Stomach (tissue), 9 donors: ENCODE measurements around the gene RPS6KA1. TPM values are rescaled to one million over a fixed set of nuclear protein-coding genes. Genes with fewer than 3 reads are reported as not detected.

Experiments used
- DNase-seq, 2 donors: peaks; one replicate each; pipeline versions ENCODE4 v3.0.0 to v3.0.0-alpha.2; 2013 to 2019
- H3K27ac ChIP-seq, 5 donors: fragments of 200-600 bp in 4 of 5; sonication (generic) in 4 of 5; one replicate each; pipeline ENCODE4 v1.5.1; 2013 to 2019; ENCODE audit warnings: mild to moderate bottlenecking in 1 of 5, moderate library complexity in 1 of 5
- H3K27me3 ChIP-seq, 3 donors: fragments of 200-600 bp; sonication (generic); one replicate each; pipeline ENCODE4 v1.5.1; 2017 to 2019; ENCODE audit warnings: mixed run types in 1 of 3
- H3K36me3 ChIP-seq, 4 donors: fragments of 200-600 bp; sonication (generic); 1 replicate in 3 of 4; 2 replicates in 1 of 4; pipeline ENCODE4 v1.5.1; 2016 to 2019
- H3K4me1 ChIP-seq, 4 donors: fragments of 200-600 bp; sonication (generic); one replicate each; pipeline ENCODE4 v1.5.1; 2016 to 2019
- H3K4me3 ChIP-seq, 4 donors: fragments of 200-600 bp; sonication (generic) in 3 of 4; one replicate each; pipeline ENCODE4 v1.5.1; 2016 to 2019; ENCODE audit warnings: mild to moderate bottlenecking in 1 of 4
- H3K9me3 ChIP-seq, 4 donors: fragments of 200-600 bp; sonication (generic); one replicate each; pipeline ENCODE4 v1.5.1; 2016 to 2019
- CTCF ChIP-seq, 7 experiments: fragments of 450-650 bp in 4 of 7; fragments of 200-600 bp in 3 of 7; sonication (generic) in 3 of 7; IDR thresholded peaks; one replicate each; pipeline ENCODE4 v1.5.1; 2016 to 2019; ENCODE audit warnings: antibody characterized with exemption in 7 of 7, control low read depth in 2 of 7, mild to moderate bottlenecking in 1 of 7
- EP300 ChIP-seq: sonication (generic); formaldehyde crosslinking; IDR thresholded peaks from one replicate; pipeline ENCODE4 v1.6.1; 2017; ENCODE audit warnings: antibody characterized with exemption
- POLR2A ChIP-seq, 4 donors: fragments of 450-650 bp; IDR thresholded peaks; one replicate each; pipeline ENCODE4 v1.6.1; 2016; ENCODE audit warnings: antibody characterized with exemption in 4 of 4, control low read depth in 2 of 4, mild to moderate bottlenecking in 1 of 4, moderate library complexity in 1 of 4
- POLR2AphosphoS5 ChIP-seq, 3 donors: sonication (generic); formaldehyde crosslinking; IDR thresholded peaks; one replicate each; pipeline ENCODE4 v1.6.1; 2016; ENCODE audit warnings: antibody characterized with exemption in 3 of 3
- WGBS, 5 donors: extraction: QIAGEN DNeasy Blood & Tissue Kit in 3 of 5; methylation state at CpG; one replicate each; pipeline versions ENCODE4 v1.1.5 to v1.1.7; 2013 to 2018; 5-methylcytosine and 5-hydroxymethylcytosine counted together
- intact Hi-C: fragments of 100-400 bp; cut with DNase I; formaldehyde crosslinking; loops from one replicate; pipeline ENCODE4 v1.15.1; 2023; ENCODE audit warnings: low total_unique reads
- polyA plus RNA-seq, 3 donors: library from polyadenylated mRNA; stranded (reverse); fragments of 200-250 nt; gene quantifications; one replicate each; pipeline ENCODE4 v1.2.3, GENCODE V29; 2013
- total RNA-seq, 5 donors: library from RNA; depleted of rRNA; stranded (reverse); fragments of >200 nt; gene quantifications; one replicate each; pipeline versions ENCODE4 v1.1.0 to v1.2.3, GENCODE V29; 2014 to 2016
- donor health status: healthy with polysubstance abuse.
- donor health status: Bipolar disorder and iron deficiency.
- donor health status: healthy.

Gene RPS6KA1
- total and polyA plus RNA-seq, 8 donors, result 15.2 to 769 (median 34.9) TPM

- H3K4me1 ChIP-seq, result peaks cover 0 to 11% (median 0%) of the 10 kb centered on the region in 4 donors
- no peaks in the 10 kb centered on the region for H3K27me3 ChIP-seq
- intact Hi-C loops, result no loop called here
- no peak for DNase-seq
- H3K4me3 ChIP-seq, result no peak overlapping the region
- peaks cover under 1 to 30% (median 22%) of the 10 kb centered on the region in 4 donors for H3K36me3 ChIP-seq
- H3K9me3 ChIP-seq, result no peaks in the 10 kb centered on the region
- no peak for TF ChIP-seq POLR2A (IDR thresholded peaks at IDR 0.05)
- no peak for TF ChIP-seq POLR2AphosphoS5 (IDR thresholded peaks at IDR 0.05)
- no peak for TF ChIP-seq EP300
- no peak for TF ChIP-seq CTCF (IDR thresholded peaks at IDR 0.05)
- H3K27ac ChIP-seq, result no peak overlapping the region
- 57 to 75% (median 69%) methylated on average over 4 of the region's 4 CpGs for WGBS, 5 donors
These were observed 48.6 kb downstream of the RPS6KA1 start for GRCh38 chr1:26578167-26578566.

GRCh38 chr1:26579681-26580111 lies 50.1 kb downstream of the RPS6KA1 start:
- H3K4me3 ChIP-seq, result no peak overlapping the region
- TF ChIP-seq CTCF (IDR thresholded peaks at IDR 0.05), result no peak
- no peak for TF ChIP-seq POLR2AphosphoS5 (IDR thresholded peaks at IDR 0.05)
- TF ChIP-seq EP300, result no peak
- no peak for TF ChIP-seq POLR2A (IDR thresholded peaks at IDR 0.05)
- no peak for DNase-seq
- peaks cover 0 to 4% (median 0%) of the 10 kb centered on the region in 4 donors for H3K4me1 ChIP-seq
- 54 to 73% (median 62%) methylated on average over 3 of the region's 3 CpGs for WGBS, 5 donors
- intact Hi-C loops, result no loop called here
- no peaks in the 10 kb centered on the region for H3K9me3 ChIP-seq
- H3K36me3 ChIP-seq, result peaks cover 0 to 14% (median 7%) of the 10 kb centered on the region in 4 donors
- H3K27ac ChIP-seq, result no peak overlapping the region
- H3K27me3 ChIP-seq, result no peaks in the 10 kb centered on the region

- DNase-seq, result no peak
- no peaks in the 10 kb centered on the region for H3K4me1 ChIP-seq
- 89 to 92% (median 91%) methylated on average over 6 of the region's 6 CpGs for WGBS, 5 donors
- H3K27ac ChIP-seq, result no peak overlapping the region
- peaks cover 0 to 10% (median 3%) of the 10 kb centered on the region in 4 donors for H3K36me3 ChIP-seq
- H3K4me3 ChIP-seq, result no peak overlapping the region
- no peak for TF ChIP-seq POLR2A (IDR thresholded peaks at IDR 0.05)
- TF ChIP-seq POLR2AphosphoS5 (IDR thresholded peaks at IDR 0.05), result no peak
- no peak for TF ChIP-seq CTCF (IDR thresholded peaks at IDR 0.05)
- no peak for TF ChIP-seq EP300
- H3K9me3 ChIP-seq, result no peaks in the 10 kb centered on the region
- intact Hi-C loops, result no loop called here
- no peaks in the 10 kb centered on the region for H3K27me3 ChIP-seq
These were observed 50.6 kb downstream of the RPS6KA1 start for GRCh38 chr1:26580116-26580515.

- TF ChIP-seq POLR2AphosphoS5 (IDR thresholded peaks at IDR 0.05) (no peak), CTCF (IDR thresholded peaks at IDR 0.05) (no peak), EP300 (no peak), POLR2A (IDR thresholded peaks at IDR 0.05) (no peak)
- no peak overlapping the region for H3K27ac ChIP-seq
- H3K9me3 ChIP-seq, result no peaks in the 10 kb centered on the region
- intact Hi-C loops, result no loop called here
- H3K27me3 ChIP-seq, result no peaks in the 10 kb centered on the region
- no peak for DNase-seq
- H3K4me1 ChIP-seq, result no peaks in the 10 kb centered on the region
- no peaks in the 10 kb centered on the region for H3K36me3 ChIP-seq
- 74 to 86% (median 77%) methylated on average over 7 of the region's 7 CpGs for whole genome bisulfite sequencing, 5 donors
- H3K4me3 ChIP-seq, result no peak overlapping the region
These were observed 51.7 kb downstream of the RPS6KA1 start for GRCh38 chr1:26581287-26581651.
